Ishikawa (cell line): ENCODE results near the gene ARHGAP26.

Experiments
- CEBPB ChIP-seq: IDR thresholded peaks from 2 replicates; pipeline ENCODE4 v1.6.1; 2012
- CREB1 ChIP-seq: IDR thresholded peaks from 2 replicates; pipeline ENCODE4 v1.6.1; 2012; ENCODE audit warnings: low read depth
- EGR1 ChIP-seq: IDR thresholded peaks from 2 replicates; pipeline ENCODE4 v1.6.1; 2012
- EP300 ChIP-seq: IDR thresholded peaks from 2 replicates; pipeline ENCODE4 v1.6.1; 2012; ENCODE audit warnings: borderline replicate concordance
- FOXM1 ChIP-seq: IDR thresholded peaks from 2 replicates; pipeline ENCODE4 v1.6.1; 2012; ENCODE audit warnings: low read depth, borderline replicate concordance
- MAX ChIP-seq: IDR thresholded peaks from 2 replicates; pipeline ENCODE4 v1.6.1; 2012
- NFIC ChIP-seq: IDR thresholded peaks from 2 replicates; pipeline ENCODE4 v1.6.1; 2012
- RAD21 ChIP-seq: IDR thresholded peaks from 2 replicates; pipeline ENCODE4 v1.6.1; 2012; ENCODE audit warnings: low read depth
- TAF1 ChIP-seq: IDR thresholded peaks from 2 replicates; pipeline ENCODE4 v1.6.1; 2012; ENCODE audit warnings: low read depth, mild to moderate bottlenecking
- TCF12 ChIP-seq: IDR thresholded peaks from 2 replicates; pipeline ENCODE4 v1.6.1; 2012; ENCODE audit warnings: low read depth
- TEAD4 ChIP-seq: IDR thresholded peaks from 2 replicates; pipeline ENCODE4 v1.6.1; 2012
- YY1 ChIP-seq: IDR thresholded peaks from 2 replicates; pipeline ENCODE4 v1.6.1; 2012; ENCODE audit warnings: low read depth
- ZBTB7A ChIP-seq: IDR thresholded peaks from 2 replicates; pipeline ENCODE4 v1.6.1; 2012; ENCODE audit warnings: low read depth
- TF ChIP-seq, protein P1 (sequence below): IDR thresholded peaks from 2 replicates; pipeline ENCODE4 v1.6.1; 2012
- TF ChIP-seq, protein P2 (sequence below): IDR thresholded peaks from 2 replicates; pipeline ENCODE4 v1.6.1; 2012; ENCODE audit warnings: low read depth, mild to moderate bottlenecking

Gene ARHGAP26

GRCh38 chr5:143208365-143208641 lies 438.1 kb downstream of the ARHGAP26 start:
- TF ChIP-seq MAX = no peak
- no peak for TF ChIP-seq CEBPB

- TF ChIP-seq RAD21 (no peak), MAX (no peak), NFIC (no peak), ZBTB7A (no peak), CREB1 (no peak), EGR1 (no peak), FOXM1 (no peak), EP300 (no peak), TAF1 (no peak)
- TF ChIP-seq, protein P1, sequence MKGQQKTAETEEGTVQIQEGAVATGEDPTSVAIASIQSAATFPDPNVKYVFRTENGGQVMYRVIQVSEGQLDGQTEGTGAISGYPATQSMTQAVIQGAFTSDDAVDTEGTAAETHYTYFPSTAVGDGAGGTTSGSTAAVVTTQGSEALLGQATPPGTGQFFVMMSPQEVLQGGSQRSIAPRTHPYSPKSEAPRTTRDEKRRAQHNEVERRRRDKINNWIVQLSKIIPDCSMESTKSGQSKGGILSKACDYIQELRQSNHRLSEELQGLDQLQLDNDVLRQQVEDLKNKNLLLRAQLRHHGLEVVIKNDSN = no peak
- TF ChIP-seq, protein P2, sequence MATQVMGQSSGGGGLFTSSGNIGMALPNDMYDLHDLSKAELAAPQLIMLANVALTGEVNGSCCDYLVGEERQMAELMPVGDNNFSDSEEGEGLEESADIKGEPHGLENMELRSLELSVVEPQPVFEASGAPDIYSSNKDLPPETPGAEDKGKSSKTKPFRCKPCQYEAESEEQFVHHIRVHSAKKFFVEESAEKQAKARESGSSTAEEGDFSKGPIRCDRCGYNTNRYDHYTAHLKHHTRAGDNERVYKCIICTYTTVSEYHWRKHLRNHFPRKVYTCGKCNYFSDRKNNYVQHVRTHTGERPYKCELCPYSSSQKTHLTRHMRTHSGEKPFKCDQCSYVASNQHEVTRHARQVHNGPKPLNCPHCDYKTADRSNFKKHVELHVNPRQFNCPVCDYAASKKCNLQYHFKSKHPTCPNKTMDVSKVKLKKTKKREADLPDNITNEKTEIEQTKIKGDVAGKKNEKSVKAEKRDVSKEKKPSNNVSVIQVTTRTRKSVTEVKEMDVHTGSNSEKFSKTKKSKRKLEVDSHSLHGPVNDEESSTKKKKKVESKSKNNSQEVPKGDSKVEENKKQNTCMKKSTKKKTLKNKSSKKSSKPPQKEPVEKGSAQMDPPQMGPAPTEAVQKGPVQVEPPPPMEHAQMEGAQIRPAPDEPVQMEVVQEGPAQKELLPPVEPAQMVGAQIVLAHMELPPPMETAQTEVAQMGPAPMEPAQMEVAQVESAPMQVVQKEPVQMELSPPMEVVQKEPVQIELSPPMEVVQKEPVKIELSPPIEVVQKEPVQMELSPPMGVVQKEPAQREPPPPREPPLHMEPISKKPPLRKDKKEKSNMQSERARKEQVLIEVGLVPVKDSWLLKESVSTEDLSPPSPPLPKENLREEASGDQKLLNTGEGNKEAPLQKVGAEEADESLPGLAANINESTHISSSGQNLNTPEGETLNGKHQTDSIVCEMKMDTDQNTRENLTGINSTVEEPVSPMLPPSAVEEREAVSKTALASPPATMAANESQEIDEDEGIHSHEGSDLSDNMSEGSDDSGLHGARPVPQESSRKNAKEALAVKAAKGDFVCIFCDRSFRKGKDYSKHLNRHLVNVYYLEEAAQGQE = no peak
Measured at GRCh38 chr5:143208781-143209510, 438.8 kb downstream of the ARHGAP26 start.

GRCh38 chr5:143209881-143210395 lies 439.8 kb downstream of the ARHGAP26 start:
- TF ChIP-seq EP300 (no peak), RAD21 (no peak), NFIC (no peak), TCF12 (no peak), CREB1 (no peak), MAX (no peak), CEBPB (no peak), TEAD4 (no peak), ZBTB7A (no peak), TAF1 (no peak), EGR1 (no peak), YY1 (no peak), FOXM1 (no peak)
- TF ChIP-seq, protein P2 = no peak
- TF ChIP-seq, protein P1 = no peak

- TF ChIP-seq RAD21 (no peak), TCF12 (no peak), TEAD4 (no peak), ZBTB7A (no peak), MAX (no peak), EP300 (no peak), FOXM1 (no peak), CEBPB (no peak), CREB1 (no peak)
- TF ChIP-seq, protein P2 = no peak
Measured at GRCh38 chr5:143210576-143210975, 440.4 kb downstream of the ARHGAP26 start.
